Neural cell (in vitro differentiated cells): Measurements from ENCODE around the gene ATP23. TPM values are rescaled to one million over a fixed set of nuclear protein-coding genes. Genes with fewer than 3 reads are reported as not detected.

Experiments used
- H2AFZ ChIP-seq: fragments of 200-600, 300-800 bp; sonication (generic), shearing (Covaris generic); 2 replicates; pipeline ENCODE4 v1.6.0; 2014; ENCODE audit warnings: low read depth, mild to moderate bottlenecking, antibody characterized with exemption, low read length, moderate library complexity
- H3F3A ChIP-seq: fragments of 200-600 bp; shearing (Covaris generic); 2 replicates; pipeline ENCODE4 v1.6.1; 2016; ENCODE audit warnings: mild to moderate bottlenecking, moderate library complexity, mixed read lengths, antibody characterized with exemption, low read length; ENCODE audit not compliant: insufficient read depth, poor library complexity, severe bottlenecking
- H3K27ac ChIP-seq: fragments of 200-600, 300-800 bp; sonication (generic), shearing (Covaris generic); 2 replicates; pipeline ENCODE4 v1.5.1; 2014; ENCODE audit warnings: mild to moderate bottlenecking, low read length, moderate library complexity
- H3K27me3 ChIP-seq: fragments of 300-800, 200-600 bp; sonication (generic), shearing (Covaris generic); 2 replicates; pipeline ENCODE4 v1.6.0; 2014; ENCODE audit warnings: mild to moderate bottlenecking, low read depth, low read length, moderate library complexity; ENCODE audit not compliant: insufficient read depth
- H3K36me3 ChIP-seq: fragments of 300-800, 200-600 bp; sonication (generic), shearing (Covaris generic); 2 replicates; pipeline ENCODE4 v1.5.1; 2014; ENCODE audit warnings: mild to moderate bottlenecking, antibody characterized with exemption, low read length, moderate library complexity; ENCODE audit not compliant: insufficient read depth
- H3K4me2 ChIP-seq: fragments of 300-800, 200-600 bp; sonication (generic), shearing (Covaris generic); 2 replicates; pipeline ENCODE4 v1.6.0; 2014; ENCODE audit warnings: mild to moderate bottlenecking, low read length
- H3K4me3 ChIP-seq: fragments of 300-800, 200-600 bp; sonication (generic), shearing (Covaris generic); 2 replicates; pipeline ENCODE4 v1.5.1; 2014; ENCODE audit warnings: mild to moderate bottlenecking, low read length, moderate library complexity
- H3K79me2 ChIP-seq: fragments of 200-600 bp; shearing (Covaris generic); replicated peaks from 2 replicates; pipeline ENCODE4 v1.6.0; 2014; ENCODE audit warnings: mild to moderate bottlenecking, low read length, moderate library complexity; ENCODE audit not compliant: insufficient read depth
- H3K9ac ChIP-seq: fragments of 300-800, 200-600 bp; sonication (generic), shearing (Covaris generic); 2 replicates; pipeline ENCODE4 v1.6.1; 2016; ENCODE audit warnings: mild to moderate bottlenecking, low read length, mixed read lengths
- H3K9me2 ChIP-seq: fragments of 200-600 bp; shearing (Covaris generic); 2 replicates; pipeline ENCODE4 v1.6.1; 2016; ENCODE audit warnings: mild to moderate bottlenecking, low read length, mixed read lengths; ENCODE audit not compliant: insufficient read depth
- H3K9me3 ChIP-seq: fragments of 200-600, 300-800 bp; sonication (generic), shearing (Covaris generic); 2 replicates; pipeline ENCODE4 v1.6.1; 2016; ENCODE audit warnings: mild to moderate bottlenecking, mixed run types, low read length, moderate library complexity, mixed read lengths
- H4K20me1 ChIP-seq: fragments of 200-600 bp; shearing (Covaris generic); 2 replicates; pipeline ENCODE4 v1.6.1; 2016; ENCODE audit warnings: mild to moderate bottlenecking, mixed run types; ENCODE audit not compliant: insufficient read depth
- CTCF ChIP-seq: fragments of 450-650 bp; IDR thresholded peaks from 2 replicates; pipeline ENCODE4 v1.5.1; 2014; ENCODE audit warnings: antibody characterized with exemption, mild to moderate bottlenecking, moderate library complexity; ENCODE audit not compliant: poor library complexity, severe bottlenecking
- EP300 ChIP-seq: fragments of 450-650 bp; conservative IDR thresholded peaks from 2 replicates; pipeline ENCODE4 v1.6.1; 2014; ENCODE audit warnings: antibody characterized with exemption, mild to moderate bottlenecking, moderate library complexity; ENCODE audit not compliant: poor library complexity, severe bottlenecking
- EZH2 ChIP-seq: fragments of 200-600, 300-800 bp; shearing (Covaris generic), sonication (generic); IDR thresholded peaks from 2 replicates; pipeline ENCODE4 v1.6.1; 2014; ENCODE audit warnings: antibody characterized with exemption, low read length, borderline replicate concordance, mild to moderate bottlenecking; ENCODE audit not compliant: insufficient read depth, poor library complexity, severe bottlenecking
- MXI1 ChIP-seq: fragments of 450-650 bp; conservative IDR thresholded peaks from 2 replicates; pipeline ENCODE4 v1.6.1; 2014; ENCODE audit warnings: antibody characterized with exemption, mild to moderate bottlenecking; ENCODE audit not compliant: poor library complexity, severe bottlenecking
- POLR2AphosphoS5 ChIP-seq: IDR thresholded peaks from 2 replicates; pipeline ENCODE4 v1.6.1; 2012
- RAD21 ChIP-seq: fragments of 450-650 bp; conservative IDR thresholded peaks from 2 replicates; pipeline ENCODE4 v1.6.1; 2014; ENCODE audit warnings: antibody characterized with exemption, mild to moderate bottlenecking, moderate library complexity
- REST ChIP-seq: IDR thresholded peaks from 2 replicates; pipeline ENCODE4 v1.6.1; 2012; ENCODE audit warnings: borderline replicate concordance
- SMC3 ChIP-seq: fragments of 450-650 bp; conservative IDR thresholded peaks from 2 replicates; pipeline ENCODE4 v1.6.1; 2014; ENCODE audit warnings: antibody characterized with exemption, mild to moderate bottlenecking, moderate library complexity; ENCODE audit not compliant: poor library complexity
- TAF1 ChIP-seq: IDR thresholded peaks from 2 replicates; pipeline ENCODE4 v1.6.1; 2012; ENCODE audit warnings: low read depth
- polyA plus RNA-seq: library from polyadenylated mRNA; depleted of rRNA; stranded (reverse); fragments of >200 nt; gene quantifications from 2 replicates; pipeline ENCODE4 v1.2.3, GENCODE V29; 2014

Gene ATP23
- polyA plus RNA-seq, 1 donor from 2014 or later, result 5.7 TPM

GRCh38 chr12:57983858-57984505 lies 42.6 kb downstream of the ATP23 start:
- no peaks in the 10 kb centered on the region for H3K9me2 ChIP-seq
- no peak overlapping the region for H3K4me3 ChIP-seq
- no peaks in the 10 kb centered on the region for H3K36me3 ChIP-seq
- TF ChIP-seq EP300 (no peak), CTCF (no peak), REST (no peak), SMC3 (no peak), EZH2 (no peak), MXI1 (no peak), TAF1 (no peak), RAD21 (no peak), POLR2AphosphoS5 (no peak)
- H3K27ac ChIP-seq, result no peak overlapping the region
- H3K9ac ChIP-seq, result no peak overlapping the region
- H3F3A ChIP-seq, result no peaks in the 10 kb centered on the region
- H3K9me3 ChIP-seq, result no peaks in the 10 kb centered on the region
- no peaks in the 10 kb centered on the region for H4K20me1 ChIP-seq
- no peaks in the 10 kb centered on the region for H3K79me2 ChIP-seq
- H3K27me3 ChIP-seq, result no peaks in the 10 kb centered on the region
- no peak overlapping the region for H2AFZ ChIP-seq
- H3K4me2 ChIP-seq, result no peak overlapping the region

- no peak overlapping the region for H3K27ac ChIP-seq
- no peaks in the 10 kb centered on the region for H3K36me3 ChIP-seq
- H3F3A ChIP-seq, result no peaks in the 10 kb centered on the region
- H3K9me2 ChIP-seq, result no peaks in the 10 kb centered on the region
- H3K79me2 ChIP-seq, result no peaks in the 10 kb centered on the region
- H3K4me3 ChIP-seq, result no peak overlapping the region
- no peaks in the 10 kb centered on the region for H4K20me1 ChIP-seq
- no peak overlapping the region for H2AFZ ChIP-seq
- no peaks in the 10 kb centered on the region for H3K9me3 ChIP-seq
- no peak overlapping the region for H3K4me2 ChIP-seq
- no peak for TF ChIP-seq MXI1
- TF ChIP-seq REST, result no peak
- no peak for TF ChIP-seq EZH2
- TF ChIP-seq EP300, result no peak
- TF ChIP-seq CTCF, result no peak
- no peak for TF ChIP-seq SMC3
- no peak for TF ChIP-seq RAD21
- TF ChIP-seq POLR2AphosphoS5, result no peak
- TF ChIP-seq TAF1, result no peak
- no peaks in the 10 kb centered on the region for H3K27me3 ChIP-seq
- no peak overlapping the region for H3K9ac ChIP-seq
Measured at GRCh38 chr12:57984629-57985151, 43.3 kb downstream of the ATP23 start.
